HG02610 (cell line): ENCODE results near the gene SPRYD7.
A peak's percentile ranks its signal among the peaks of the same experiment; 100 is the strongest.
"Not testable (repeated sequence)": the region's sequence is repeated elsewhere in the genome, so short reads cannot be mapped to it uniquely, and the experiment has no call there.

ENCODE experiments used
- ATAC-seq: cut with Tn5 transposase; IDR thresholded peaks from one replicate; pipeline ENCODE4 v1.9.1; 2021; ENCODE audit warnings: mild to moderate bottlenecking, moderate library complexity; ENCODE audit not compliant: unreplicated experiment

SPRYD7 gene

GRCh38 chr13:49936075-49936967, at the start of gene SPRYD7:
SPRYD7 (minus strand) TSS chr13:49936340; CDS start chr13:49936235, 105 bp downstream.
- peak; percentile 98 for ATAC-seq

- no peak for ATAC-seq
Measured at GRCh38 chr13:49985129-49985528, 49.0 kb upstream of the SPRYD7 start.

DNA sequence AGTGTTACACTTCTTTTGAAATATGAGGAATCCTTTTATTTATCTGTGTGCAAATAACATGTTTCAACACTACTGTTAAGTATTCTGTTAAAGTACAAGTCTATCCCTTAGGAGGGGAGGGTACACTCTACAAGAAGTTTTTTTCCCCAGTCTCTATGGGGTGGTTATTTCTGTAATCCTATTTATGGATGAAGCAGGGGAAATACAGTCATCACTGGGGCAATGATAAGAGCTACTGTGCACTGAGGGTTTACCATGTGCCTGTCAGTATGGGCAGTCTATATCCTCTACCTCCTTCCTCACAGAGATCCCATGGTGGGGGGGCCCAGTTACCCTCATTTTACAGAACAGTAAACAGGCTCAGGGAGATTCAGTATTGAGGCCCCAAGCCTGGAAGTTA, 44.1 kb upstream of the SPRYD7 start:
- ATAC-seq: no peak

- ATAC-seq: no peak
Measured at GRCh38 chr13:49977992-49978391, 41.9 kb upstream of the SPRYD7 start.

GRCh38 chr13:49976314-49977258, 40.4 kb upstream of the SPRYD7 start:
- ATAC-seq: no peak

- no peak for ATAC-seq
Measured at GRCh38 chr13:49975826-49976225, 39.7 kb upstream of the SPRYD7 start.

GRCh38 chr13:49972709-49973108, 36.6 kb upstream of the SPRYD7 start:
- ATAC-seq: no peak

- no peak for ATAC-seq
Measured at GRCh38 chr13:49967456-49967855, 31.3 kb upstream of the SPRYD7 start.

GRCh38 chr13:49958321-49958720, 22.2 kb upstream of the SPRYD7 start:
- ATAC-seq: no peak

DNA sequence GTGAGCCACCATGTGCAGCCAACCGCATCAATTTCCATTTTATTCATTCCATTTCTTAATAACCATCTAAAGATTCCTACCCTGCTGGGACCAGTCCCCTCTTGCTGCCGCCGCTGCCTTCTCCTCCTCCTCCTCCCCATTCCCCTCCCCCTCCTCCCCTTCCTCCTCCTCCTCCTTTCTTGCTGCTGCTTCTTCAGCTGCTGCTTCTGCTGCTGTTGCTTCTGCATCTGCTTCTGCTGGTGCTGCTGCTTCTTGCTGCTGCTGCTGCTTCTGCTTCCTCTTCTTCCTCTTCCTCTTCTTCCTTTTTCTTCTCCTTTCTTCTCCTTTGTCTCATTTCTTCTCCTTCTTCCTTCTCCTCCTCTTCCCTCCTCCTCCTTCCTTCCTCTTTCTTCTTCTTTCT, 20.0 kb upstream of the SPRYD7 start:
- no peak for ATAC-seq

- no peak for ATAC-seq
Measured at GRCh38 chr13:49954674-49955455, 18.7 kb upstream of the SPRYD7 start.

GRCh38 chr13:49953560-49953959, 17.4 kb upstream of the SPRYD7 start:
- no peak for ATAC-seq

DNA sequence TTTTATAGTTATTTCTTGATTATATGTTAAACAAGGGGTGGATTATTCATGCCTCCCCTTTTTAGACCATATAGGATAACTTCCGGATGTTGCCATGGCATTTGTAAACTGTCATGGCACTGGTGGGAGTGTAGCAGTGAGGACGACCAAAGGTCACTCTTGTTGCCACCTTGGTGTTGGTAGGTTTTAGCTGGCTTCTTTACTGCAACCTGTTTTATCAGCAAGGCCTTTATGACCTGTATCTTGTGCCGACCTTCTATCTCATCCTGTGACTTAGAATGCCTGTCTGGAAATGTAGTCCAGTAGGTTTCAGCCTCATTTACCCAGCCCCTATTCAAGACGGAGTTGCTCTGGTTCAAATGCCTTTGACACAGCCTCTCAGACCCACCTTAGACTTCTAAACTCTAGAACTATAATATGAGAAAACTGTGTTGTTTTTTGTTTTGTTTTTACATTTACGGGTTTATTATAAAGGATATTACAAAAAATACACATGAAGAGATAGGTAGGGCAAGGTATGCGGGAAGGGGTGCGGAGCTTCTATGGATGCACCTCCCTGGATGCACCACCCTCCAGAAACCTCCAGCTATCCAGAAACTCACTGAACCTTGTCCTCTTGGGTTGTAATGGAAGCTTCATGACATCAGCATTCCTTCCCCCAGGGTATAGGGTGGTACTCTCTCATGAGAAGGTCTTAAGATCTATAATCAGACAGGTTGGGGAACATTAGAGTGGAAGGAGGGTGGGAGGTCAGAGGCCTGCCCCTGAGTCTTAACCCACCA, 15.8 kb upstream of the SPRYD7 start:
- no peak for ATAC-seq

DNA sequence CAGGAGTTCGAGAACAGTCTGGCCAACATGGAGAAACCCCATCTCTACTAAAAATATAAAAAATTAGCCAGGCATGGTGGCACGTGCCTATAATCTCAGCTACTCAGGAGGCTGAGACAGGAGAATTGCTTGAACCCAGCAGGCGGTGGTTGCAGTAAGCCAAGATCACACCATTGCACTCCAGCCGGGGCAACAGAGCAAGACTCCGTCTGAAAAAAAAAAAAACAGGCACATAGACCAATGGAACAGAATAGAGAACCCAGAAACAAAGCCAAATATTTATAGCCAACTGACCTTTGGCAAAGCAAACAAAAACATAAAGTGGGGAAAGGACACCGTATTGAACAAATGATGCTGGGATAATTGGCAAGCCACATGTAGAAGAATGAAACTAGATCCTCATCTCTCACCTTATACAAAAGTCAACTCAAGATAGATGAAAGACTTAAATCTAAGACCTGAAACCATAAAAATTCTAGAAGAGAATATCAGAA, 12.7 kb upstream of the SPRYD7 start:
- ATAC-seq: not testable (repeated sequence)

GRCh38 chr13:49939321-49939720, 3.2 kb upstream of the SPRYD7 start:
- ATAC-seq: no peak

GRCh38 chr13:49938921-49939320, 2.8 kb upstream of the SPRYD7 start:
- ATAC-seq: no peak

GRCh38 chr13:49938314-49938713, 2.2 kb upstream of the SPRYD7 start:
- ATAC-seq: no peak

GRCh38 chr13:49936968-49937273, 781 bp upstream of the SPRYD7 start:
- ATAC-seq: no peak

DNA sequence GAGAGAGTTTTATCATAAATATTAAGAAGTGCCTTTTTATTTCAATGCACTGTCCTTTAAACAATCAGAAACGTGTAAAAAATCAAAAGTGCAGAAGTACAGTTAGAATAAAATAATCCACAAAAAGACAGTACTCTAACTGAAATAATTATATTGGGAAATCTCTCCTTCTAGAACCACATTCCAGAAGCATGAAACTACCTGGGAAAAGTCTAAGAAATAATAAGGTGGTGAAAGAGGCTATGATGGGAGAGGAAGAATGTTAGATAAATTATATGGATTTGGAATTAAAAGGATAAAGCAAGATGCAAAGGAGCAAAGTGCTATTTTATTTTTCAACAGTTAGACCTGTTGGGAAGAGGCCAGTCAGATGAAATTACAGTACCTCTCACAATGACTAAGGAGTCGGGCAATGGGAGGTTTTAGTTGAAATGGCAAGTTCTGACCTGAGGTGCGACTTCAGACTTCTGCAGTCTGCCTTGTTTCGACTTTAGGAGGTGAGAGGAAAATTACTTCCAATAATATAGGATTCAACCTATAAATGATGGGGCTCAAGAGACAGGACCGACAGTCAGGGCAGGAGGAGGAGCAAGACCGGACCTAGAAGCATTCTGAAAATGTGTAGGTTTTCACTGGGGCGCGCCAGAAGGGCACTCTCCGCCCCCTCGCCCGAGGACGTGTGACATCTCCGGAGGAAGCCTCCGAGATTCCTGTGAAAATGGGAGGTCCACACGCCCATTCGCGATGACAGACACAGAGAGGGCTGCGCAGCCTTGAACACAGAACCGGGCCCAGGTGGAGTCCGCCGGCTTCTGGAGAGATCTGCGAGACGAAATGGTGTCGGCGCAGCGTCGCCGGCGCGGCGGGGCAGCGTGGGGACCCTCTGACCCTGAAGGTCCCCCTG, 717 bp downstream of the SPRYD7 start:
- ATAC-seq: peak; percentile 23
